Measurements from ENCODE around the gene PPIP5K2.
"Not testable (repeated sequence)": the region's sequence is repeated elsewhere in the genome, so short reads cannot be mapped to it uniquely, and the experiment has no call there.

The PPIP5K2 gene

GRCh38 chr5:103119765-103120606 lies at the start of gene PPIP5K2, which contains the start of gene GIN1:
PPIP5K2 (plus strand) TSS chr5:103120301; CDS start chr5:103129590, 9,289 bp downstream.
GIN1 (minus strand) TSS chr5:103120138; CDS start chr5:103108707, 11,431 bp downstream.
- DNase-seq, result peak; percentile 55

- not testable (repeated sequence) for DNase-seq
Measured at GRCh38 chr5:103073500-103073899, 46.6 kb upstream of the PPIP5K2 start.

GRCh38 chr5:103075442-103075841 lies 44.7 kb upstream of the PPIP5K2 start:
- DNase-seq, result no peak

GRCh38 chr5:103079796-103080195 lies 40.3 kb upstream of the PPIP5K2 start:
- no peak for DNase-seq

GRCh38 chr5:103086547-103086946 lies 33.6 kb upstream of the PPIP5K2 start:
- no peak for DNase-seq

GRCh38 chr5:103089272-103089671 lies 30.8 kb upstream of the PPIP5K2 start:
- no peak for DNase-seq

GRCh38 chr5:103090791-103091190 lies 29.3 kb upstream of the PPIP5K2 start:
- DNase-seq, result no peak

- DNase-seq, result no peak
Measured at GRCh38 chr5:103092676-103093075, 27.4 kb upstream of the PPIP5K2 start.

GRCh38 chr5:103093727-103094126 lies 26.4 kb upstream of the PPIP5K2 start:
- no peak for DNase-seq

GRCh38 chr5:103094737-103095136 lies 25.4 kb upstream of the PPIP5K2 start:
- no peak for DNase-seq

GRCh38 chr5:103098993-103099392 lies 21.1 kb upstream of the PPIP5K2 start:
- no peak for DNase-seq

GRCh38 chr5:103101079-103101750 lies 18.9 kb upstream of the PPIP5K2 start:
- no peak for DNase-seq

GRCh38 chr5:103102234-103102633 lies 17.9 kb upstream of the PPIP5K2 start:
- no peak for DNase-seq

GRCh38 chr5:103108086-103108485 lies 12.0 kb upstream of the PPIP5K2 start:
- no peak for DNase-seq

GRCh38 chr5:103109277-103109676 lies 10.8 kb upstream of the PPIP5K2 start:
- no peak for DNase-seq

GRCh38 chr5:103110403-103110802 lies 9.7 kb upstream of the PPIP5K2 start:
- no peak for DNase-seq

GRCh38 chr5:103111468-103111867 lies 8.6 kb upstream of the PPIP5K2 start:
- peak; percentile 47 for DNase-seq

GRCh38 chr5:103112910-103113309 lies 7.2 kb upstream of the PPIP5K2 start:
- no peak for DNase-seq

GRCh38 chr5:103114440-103114839 lies 5.7 kb upstream of the PPIP5K2 start:
- no peak for DNase-seq

GRCh38 chr5:103117471-103117991 lies 2.6 kb upstream of the PPIP5K2 start:
- DNase-seq, result no peak

GRCh38 chr5:103119070-103119764 lies 884 bp upstream of the PPIP5K2 start:
- no peak for DNase-seq

GRCh38 chr5:103120607-103121200 lies 603 bp downstream of the PPIP5K2 start:
- DNase-seq, result no peak

- no peak for DNase-seq
Measured at GRCh38 chr5:103122242-103122641, 2.1 kb downstream of the PPIP5K2 start.
